Right ventricle myocardium inferior (tissue), 1 donor: ENCODE measurements around the gene CDK17. TPM values are rescaled to one million over a fixed set of nuclear protein-coding genes. Genes with fewer than 3 reads are reported as not detected.
A peak's percentile ranks its signal among the peaks of the same experiment; 100 is the strongest.
"Not testable (repeated sequence)": the region's sequence is repeated elsewhere in the genome, so short reads cannot be mapped to it uniquely, and the experiment has no call there.

Experiments used
- ATAC-seq: fragments of 200-7000 bp; cut with Tn5 transposase; one replicate; pipeline ENCODE4 v1.9.1; 2020; ENCODE audit warnings: mild to moderate bottlenecking, moderate library complexity
- DNase-seq: peaks from one replicate; pipeline ENCODE4 v3.0.0; 2021; ENCODE audit errors: missing footprints
- intact Hi-C: fragments of 100-400 bp; cut with DNase I; formaldehyde crosslinking; loops from one replicate; pipeline ENCODE4 v1.11.0; 2022
- long read RNA-seq: library from polyadenylated mRNA; unstranded; transcript quantifications from one replicate; pipeline ENCODE4 v2.0.0, GENCODE V29; 2021
- total RNA-seq: library from RNA; stranded (reverse); fragmentation: NEBNext Ultra II Directional; extraction: Animal tissue kit (Norgen Biotek cat#: 25700); gene quantifications from one replicate; pipeline ENCODE4 v1.2.1, GENCODE V29; 2021
- donor health status: DM: no; HTN: yes; CAD: no; lungs with severe emphysema.

CDK17 gene
- total RNA-seq, result 16.0 TPM
- long read RNA-seq, full-length matches to known transcripts, result 14 of 16 reads
- long read RNA-seq, partial matches to known transcripts, result 0 of 16 reads
- long read RNA-seq, other reads (novel, unspliced or antisense), result 2 of 16 reads

DNA sequence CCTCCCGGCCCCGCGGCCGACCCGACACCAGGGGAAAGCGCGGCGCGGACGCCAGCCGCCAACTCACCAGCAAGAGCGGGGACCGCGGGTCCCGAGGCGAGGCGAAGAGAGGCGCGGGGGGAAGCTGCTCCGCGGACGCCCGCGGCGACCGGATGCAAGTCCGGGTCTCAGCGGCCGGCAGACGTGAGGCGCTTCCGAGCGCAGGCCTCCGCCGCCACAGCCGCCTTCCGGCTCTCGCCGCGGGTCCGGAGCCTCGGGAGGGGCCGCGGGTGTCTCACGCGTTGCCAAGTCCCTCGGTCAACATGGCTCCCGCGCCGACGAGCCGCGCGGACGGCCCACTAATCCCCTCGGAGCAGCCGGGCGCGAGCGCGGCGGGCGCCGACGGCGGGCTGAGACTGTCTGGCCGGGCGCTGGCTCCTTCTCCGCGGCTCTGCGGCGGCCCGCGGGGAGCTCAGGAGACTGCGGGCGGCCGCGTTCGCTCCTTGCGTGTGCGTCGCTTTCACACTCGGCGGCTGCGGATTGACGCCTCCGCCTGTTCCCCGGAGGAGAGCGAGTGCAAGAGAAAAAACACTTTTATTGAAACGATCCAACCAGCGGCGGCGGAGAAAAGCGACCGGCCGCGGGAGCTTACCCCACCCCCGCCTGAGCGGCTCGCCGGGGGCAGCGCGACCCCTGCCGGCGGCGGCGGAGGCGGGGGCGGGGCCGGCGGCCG, at the start of gene CDK17:
Gene CDK17 (minus strand): TSS at position 521 of the 712 bp plus-strand sequence. CDS start 65,603 bp downstream, outside the sequence.
- ATAC-seq (peak; percentile 91), DNase-seq (peak; percentile 92)

GRCh38 chr12:96448300-96448699, 48.1 kb upstream of the CDK17 start:
- DNase-seq (no peak), ATAC-seq (no peak)
- intact Hi-C loops, result no loop called here

More for the DNA sequence above, at the start of gene CDK17:
- intact Hi-C loops, result loop anchor here (2.0 to 5.0 kb wide), 6 partner anchors 48 to 338 kb away; no protein-coding TSS in a partner anchor

DNA sequence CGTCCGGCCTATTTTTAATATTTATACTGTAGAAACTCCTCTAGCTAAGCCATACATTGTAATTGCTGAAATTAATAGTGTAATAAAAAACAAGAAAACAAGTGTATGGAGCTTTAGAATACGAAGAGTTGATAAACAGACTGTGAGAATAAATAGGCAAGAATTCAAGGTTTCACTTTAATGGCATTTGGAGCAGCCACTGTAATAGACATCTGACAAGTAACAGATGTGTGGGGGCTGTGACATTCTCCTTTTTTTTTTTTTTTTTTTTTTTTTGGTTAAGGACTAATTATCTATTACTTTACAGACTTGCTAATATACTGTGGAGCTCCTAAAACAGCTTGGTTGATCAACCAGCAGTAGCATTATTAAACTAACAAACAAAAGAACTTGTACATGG, 47.0 kb upstream of the CDK17 start:
- intact Hi-C loops, result no loop called here

DNA sequence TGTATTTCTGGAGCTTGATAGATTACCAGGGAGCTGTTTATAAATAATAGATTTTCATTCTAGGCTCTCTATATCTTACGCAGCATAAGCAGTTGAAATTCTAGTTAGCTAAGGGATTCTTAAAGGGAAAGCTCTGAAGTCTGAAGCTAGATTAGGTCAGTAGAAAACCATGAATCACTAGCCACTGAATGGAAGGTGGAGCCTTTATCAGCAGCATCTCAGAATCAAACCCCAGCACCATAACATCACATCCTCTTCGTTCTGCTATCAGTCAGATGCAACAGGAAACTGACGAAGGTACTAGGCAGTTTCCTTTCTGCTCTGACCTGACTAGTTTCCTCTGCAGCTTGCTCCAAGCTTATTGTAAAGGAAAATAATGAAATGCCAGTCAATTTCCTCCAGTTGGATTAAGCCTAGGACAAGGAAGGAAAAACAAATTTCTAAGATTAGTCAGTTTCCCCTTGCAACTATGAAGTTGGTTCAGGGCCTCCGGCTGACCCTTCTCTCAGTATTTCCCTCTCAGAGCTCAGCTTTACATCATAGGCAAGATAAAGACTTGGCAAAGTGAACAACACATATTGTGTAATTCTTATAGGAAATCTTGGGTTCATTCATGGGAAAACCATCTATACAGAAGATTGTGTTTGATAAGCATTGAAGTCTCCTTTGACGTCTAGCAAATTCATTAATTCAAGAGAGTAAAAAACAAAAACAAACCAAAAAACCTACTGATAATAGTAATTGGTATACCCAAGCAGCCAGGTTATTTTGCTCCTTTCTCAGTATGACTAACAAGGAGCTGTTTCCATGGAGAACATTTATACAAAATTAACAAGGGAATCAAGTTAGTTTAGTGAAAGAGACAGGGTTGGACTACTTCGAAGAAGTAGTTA, 45.7 kb upstream of the CDK17 start:
- ATAC-seq (peak; percentile 67), DNase-seq (no peak)
- intact Hi-C loops, result no loop called here

More for the DNA sequence above, 47.0 kb upstream of the CDK17 start:
- DNase-seq (no peak), ATAC-seq (no peak)

DNA sequence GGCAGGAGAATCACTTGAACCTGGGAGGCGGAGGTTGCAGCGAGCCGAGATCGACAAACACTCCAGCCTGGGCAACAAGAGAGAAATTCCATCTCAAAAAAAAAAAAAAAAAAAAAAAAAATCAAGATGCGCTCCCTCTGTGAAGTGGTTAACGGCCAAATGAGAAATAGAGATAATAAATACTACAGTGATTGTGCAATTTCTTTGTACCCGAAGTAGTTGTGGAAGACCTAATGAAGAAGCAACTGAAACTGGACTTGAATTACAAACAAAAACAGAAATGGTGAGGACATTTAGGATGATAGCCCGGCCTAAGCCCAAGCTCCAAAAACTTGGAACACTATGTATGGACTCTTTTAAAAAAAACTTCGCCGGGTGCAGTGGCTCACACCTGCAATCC, 44.2 kb upstream of the CDK17 start:
- intact Hi-C loops, result no loop called here
- ATAC-seq, result no peak
- DNase-seq, result no peak

DNA sequence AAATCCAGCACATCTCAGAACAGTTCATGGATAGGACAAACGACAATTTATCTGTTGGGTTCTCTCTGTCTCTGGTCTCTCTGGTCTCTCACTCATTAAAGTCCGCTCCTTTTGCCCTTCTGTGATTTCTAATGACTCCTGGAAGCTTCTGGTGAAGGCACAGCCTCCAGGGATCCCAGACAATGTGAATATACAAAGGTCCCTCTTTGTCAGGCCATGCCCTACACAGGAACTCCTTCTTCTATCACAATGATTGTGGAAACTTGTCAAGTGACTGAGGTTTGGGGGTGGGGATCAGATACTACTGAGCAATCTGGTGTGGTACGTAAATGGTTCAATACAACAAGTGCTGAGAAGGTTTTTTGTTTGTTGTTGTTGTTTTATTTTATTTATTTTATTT, 42.7 kb upstream of the CDK17 start:
- intact Hi-C loops, result no loop called here
- ATAC-seq (no peak), DNase-seq (no peak)

DNA sequence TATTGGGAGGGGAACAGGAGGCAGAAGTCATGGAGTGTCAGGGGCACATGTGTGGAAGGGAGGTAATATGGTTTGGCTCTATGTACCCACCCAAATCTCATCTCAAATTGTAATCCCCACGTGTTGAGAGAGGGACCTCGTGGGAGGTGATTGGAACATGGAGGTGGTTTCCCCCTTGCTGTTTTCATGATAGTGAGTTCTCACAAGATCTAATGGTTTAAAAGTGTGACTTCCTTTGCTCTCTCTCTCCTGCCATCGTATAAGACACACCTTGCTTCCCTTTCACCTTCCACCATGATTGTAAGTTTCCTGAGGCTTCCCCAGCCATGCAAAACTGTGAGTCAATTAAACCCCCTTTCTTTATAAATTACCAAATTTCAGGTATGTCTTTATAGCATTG, 41.6 kb upstream of the CDK17 start:
- intact Hi-C loops, result no loop called here
- ATAC-seq (no peak), DNase-seq (no peak)

- DNase-seq, result no peak
- ATAC-seq, result no peak
- intact Hi-C loops, result no loop called here
Measured at GRCh38 chr12:96438330-96438729, 38.1 kb upstream of the CDK17 start.

DNA sequence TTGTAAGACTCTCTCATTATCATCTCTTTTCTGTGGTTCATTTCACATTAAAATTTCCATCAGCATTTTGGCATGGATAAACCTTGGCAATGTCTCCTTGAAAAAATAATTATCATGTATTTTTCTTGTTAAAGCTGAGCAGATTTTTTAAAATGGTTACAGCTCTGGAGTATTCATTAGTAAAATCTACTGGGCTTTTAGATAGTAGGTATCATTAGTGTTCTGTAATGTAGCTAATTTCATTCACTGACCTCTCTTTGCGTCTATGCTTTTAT, 36.9 kb upstream of the CDK17 start:
- ATAC-seq (no peak), DNase-seq (no peak)
- intact Hi-C loops, result no loop called here

- ATAC-seq (no peak), DNase-seq (no peak)
- intact Hi-C loops, result no loop called here
Measured at GRCh38 chr12:96436366-96437170, 36.3 kb upstream of the CDK17 start.

DNA sequence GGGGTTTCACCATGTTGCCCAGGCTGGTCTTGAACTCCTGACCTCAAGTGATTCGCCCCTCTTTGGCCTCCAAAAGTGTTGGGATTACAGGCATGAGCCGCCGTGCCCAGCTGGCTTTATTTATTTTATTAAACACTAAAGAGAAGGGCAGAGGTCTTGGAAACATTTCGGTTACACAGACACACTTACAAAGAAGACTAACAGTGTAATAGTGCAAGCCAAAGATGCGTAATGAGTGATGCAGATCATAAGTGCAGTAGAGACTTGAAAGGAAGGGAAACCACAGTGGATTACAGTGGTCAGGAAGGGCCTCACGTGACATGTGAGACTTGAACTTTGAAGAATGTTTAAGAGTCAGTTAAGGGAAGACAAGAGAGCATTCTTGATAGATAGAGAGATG, 33.9 kb upstream of the CDK17 start:
- intact Hi-C loops, result no loop called here
- ATAC-seq (no peak), DNase-seq (no peak)

DNA sequence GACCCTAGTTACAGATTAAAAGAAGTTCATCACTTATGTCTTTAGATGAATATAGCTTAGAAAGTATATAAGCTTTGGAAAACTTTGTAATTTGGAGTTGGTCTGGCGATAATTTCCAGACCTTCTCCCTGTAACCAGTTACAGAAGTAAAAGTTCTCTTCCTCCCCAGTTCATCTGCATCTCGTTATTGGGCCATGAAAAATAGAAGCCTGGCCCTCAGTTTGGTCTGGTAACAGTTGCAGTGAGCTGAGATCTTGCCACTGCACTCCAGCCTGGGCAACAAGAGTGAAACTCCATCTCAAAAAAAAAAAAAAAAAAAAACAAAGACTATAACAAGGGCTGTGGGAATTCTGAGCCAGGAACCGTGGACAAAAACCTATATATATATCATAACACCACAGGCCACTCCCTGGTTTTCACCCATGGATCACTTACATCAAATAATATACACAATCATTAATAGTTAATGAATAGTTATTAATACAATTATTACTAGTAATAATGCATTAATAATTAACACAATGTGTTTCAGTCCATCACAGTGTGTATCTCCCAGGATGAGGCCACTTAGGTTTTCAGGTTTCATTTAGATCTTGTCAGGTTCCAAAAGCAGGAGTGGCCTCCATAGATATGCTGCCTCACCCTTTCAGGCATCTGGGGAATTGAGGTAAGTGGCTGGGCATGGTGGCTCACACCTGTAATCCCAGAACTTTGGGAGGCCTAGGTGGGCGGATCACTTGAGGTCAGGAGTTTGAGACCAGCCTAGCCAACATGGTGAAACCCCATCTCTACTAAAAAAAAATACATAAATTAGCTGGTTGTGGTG, 32.5 kb upstream of the CDK17 start:
- intact Hi-C loops, DNase-seq, ATAC-seq: not testable (repeated sequence)

DNA sequence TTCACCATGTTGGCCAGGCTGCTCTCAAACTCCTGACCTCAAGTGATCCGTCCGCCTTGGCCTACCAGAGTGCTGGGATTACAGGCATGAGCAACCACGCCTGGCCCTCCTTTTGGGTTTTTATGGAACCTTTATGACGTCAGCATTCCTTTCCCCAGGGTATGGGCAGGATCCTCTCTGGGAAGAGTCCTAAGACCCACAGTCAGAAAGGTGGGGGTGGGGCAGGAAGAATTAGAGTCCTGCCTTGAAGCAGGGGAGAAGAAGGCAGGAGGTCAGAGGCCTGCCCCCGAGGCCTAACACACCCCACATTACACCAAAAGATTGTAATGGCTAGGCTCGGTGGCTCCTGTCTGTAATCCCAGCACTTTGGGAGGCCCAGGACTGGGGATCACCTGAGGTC, 30.8 kb upstream of the CDK17 start:
- DNase-seq, result no peak
- intact Hi-C loops, result no loop called here
- ATAC-seq, result no peak

DNA sequence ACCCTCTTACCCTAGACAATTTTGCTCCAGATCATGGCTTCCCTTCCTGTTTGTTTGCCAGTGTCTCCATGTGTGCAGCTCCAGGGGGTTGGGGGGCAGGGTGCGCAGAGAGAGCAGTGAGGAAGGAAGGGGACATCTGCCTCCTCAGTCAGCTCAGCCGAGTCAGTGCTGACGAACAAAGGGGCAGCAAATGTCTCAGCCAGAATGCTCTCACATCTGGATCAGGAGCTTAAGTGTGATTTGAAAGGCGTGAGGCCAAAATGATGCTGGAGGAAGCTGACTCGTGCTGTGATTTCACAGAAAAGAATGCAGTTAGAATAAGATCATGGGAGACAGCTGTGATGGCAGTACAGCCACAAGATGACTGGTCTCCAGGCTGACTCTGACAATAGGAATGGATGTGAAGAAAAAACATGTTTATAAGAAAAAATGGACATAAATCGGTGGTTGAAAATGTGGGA, 27.1 kb upstream of the CDK17 start:
- ATAC-seq (peak; percentile 60), DNase-seq (no peak)
- intact Hi-C loops, result no loop called here

- DNase-seq (no peak), ATAC-seq (no peak)
- intact Hi-C loops, result no loop called here
Measured at GRCh38 chr12:96425951-96426350, 25.7 kb upstream of the CDK17 start.

DNA sequence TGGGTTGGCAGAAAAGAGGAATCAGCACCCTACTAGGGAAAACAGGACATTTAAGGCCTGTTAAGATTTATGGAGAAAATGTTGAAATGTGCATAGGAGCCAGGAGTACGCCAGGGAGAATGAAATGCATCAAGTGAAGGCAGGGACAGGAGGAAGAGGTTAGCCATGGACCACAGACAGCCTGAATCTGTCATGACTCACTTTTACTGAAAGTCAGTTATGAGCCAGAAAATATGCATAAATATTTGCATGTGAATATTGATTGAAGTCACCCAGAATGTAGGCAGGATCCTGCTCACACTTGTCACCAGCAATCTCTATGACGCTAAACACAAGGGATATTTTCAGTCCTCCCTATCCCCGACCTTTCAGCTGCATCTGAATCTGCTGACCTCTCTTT, 25.1 kb upstream of the CDK17 start:
- intact Hi-C loops, result no loop called here
- DNase-seq, result no peak
- no peak for ATAC-seq

- no peak for ATAC-seq
- DNase-seq, result no peak
- intact Hi-C loops, result no loop called here
Measured at GRCh38 chr12:96424601-96425000, 24.4 kb upstream of the CDK17 start.

DNA sequence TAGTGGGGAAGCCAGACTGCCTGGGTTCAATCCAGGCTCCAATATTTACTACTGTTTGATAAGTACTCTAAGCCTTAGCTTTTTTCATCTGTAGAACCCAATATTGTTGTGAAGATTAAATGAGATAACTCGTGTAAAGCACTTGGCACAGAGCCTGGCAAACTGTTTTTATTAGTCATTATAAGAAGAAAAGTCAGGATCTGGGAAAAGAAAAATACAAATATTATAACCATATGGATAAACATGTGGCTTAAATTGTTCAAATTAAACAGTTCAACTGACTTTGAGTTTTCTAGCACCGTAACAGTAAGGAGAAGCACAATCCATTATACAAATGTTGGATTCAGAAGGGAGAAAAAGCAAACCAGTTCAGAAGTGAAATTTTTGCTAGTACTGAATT, 22.0 kb upstream of the CDK17 start:
- ATAC-seq (no peak), DNase-seq (no peak)
- intact Hi-C loops, result no loop called here
